A549 (cell line): ENCODE data around the gene POLR3E. TPM values are rescaled to one million over a fixed set of nuclear protein-coding genes. Genes with fewer than 3 reads are reported as not detected.

Experiments
- ATAC-seq, 2 experiments: fragments of 200-7000 bp in 1 of 2; fragments of >200 bp in 1 of 2; cut with Nextera tagmentation in 1 of 2; cut with Tn5 transposase in 1 of 2; 3 replicates each; pipeline versions ENCODE4 v1.8.0 to v1.9.1; 2018 to 2020; ENCODE audit warnings: mild to moderate bottlenecking in 1 of 2, moderate library complexity in 1 of 2
- CTCF ChIA-PET: fragments of 300-600 bp; sonication (Branson Sonifier 250); formaldehyde crosslinking; extraction: SDS; loops from one replicate; lab custom pipeline; 2021; ENCODE audit warnings: antibody characterized with exemption, inconsistent platforms; lab: Yijun Ruan, JAX
- POLR2A ChIA-PET: fragments of 350-600 bp; formaldehyde crosslinking; extraction: SDS; loops from one replicate; lab custom pipeline; 2021; ENCODE audit warnings: antibody characterized with exemption, inconsistent platforms; lab: Yijun Ruan, JAX
- DNase-seq, 2 experiments: peaks; one replicate each; pipeline versions ENCODE4 v3.0.0 to v3.0.0-alpha.2; 2011 to 2016; ENCODE audit warnings: low read depth in 1 of 2, low spot score in 1 of 2
- FAIRE-seq: peaks from 2 replicates; lab custom pipeline; 2011; peaks lifted over from hg19 to GRCh38; lab: Jason Lieb, UNC
- H3K27ac ChIP-seq, 2 experiments: fragments of >200 bp; sonication (Bioruptor Twin); formaldehyde crosslinking; 3 replicates each; pipeline ENCODE4 v1.5.1; 2016 to 2017
- H3K4me1 ChIP-seq: fragments of >200 bp; sonication (Bioruptor Twin); formaldehyde crosslinking; 3 replicates; pipeline ENCODE4 v1.6.1; 2016
- H3K4me2 ChIP-seq: fragments of >200 bp; sonication (Bioruptor Twin); formaldehyde crosslinking; 3 replicates; pipeline ENCODE4 v1.6.1; 2016
- H3K4me3 ChIP-seq: fragments of >200 bp; sonication (Bioruptor Twin); formaldehyde crosslinking; 3 replicates; pipeline ENCODE4 v1.5.1; 2016
- H3K9me3 ChIP-seq: fragments of >200 bp; sonication (Bioruptor Twin); formaldehyde crosslinking; 3 replicates; pipeline ENCODE4 v1.6.1; 2016
- CEBPB ChIP-seq, 2 experiments: fragments of >200 bp in 1 of 2; sonication (Bioruptor Twin) in 1 of 2; formaldehyde crosslinking in 1 of 2; IDR thresholded peaks; 2 replicates each; pipeline ENCODE4 v1.6.1; 2012 to 2016
- CHD2 ChIP-seq: fragments of 150-350 bp; IDR thresholded peaks from 2 replicates; pipeline ENCODE4 v1.6.1; 2014; ENCODE audit warnings: low read length; ENCODE audit not compliant: partially characterized antibody
- EP300 ChIP-seq, 2 experiments: fragments of >200 bp; sonication (Bioruptor Twin); formaldehyde crosslinking; IDR thresholded peaks; 2 replicates in 1 of 2; 3 replicates in 1 of 2; pipeline ENCODE4 v1.6.1; 2016 to 2017
- FOSB ChIP-seq: fragments of 250-450 bp; sonication (Bioruptor Pico); IDR thresholded peaks from 2 replicates; pipeline ENCODE4 v1.5.0; 2020; ENCODE audit warnings: mild to moderate bottlenecking, moderate library complexity
- GATA3 ChIP-seq: IDR thresholded peaks from 2 replicates; pipeline ENCODE4 v1.6.1; 2012; ENCODE audit warnings: borderline replicate concordance
- HMGXB4 ChIP-seq: fragments of 250-450 bp; sonication (Bioruptor Pico); IDR thresholded peaks from 2 replicates; pipeline ENCODE4 v1.5.0; 2021; ENCODE audit warnings: mild to moderate bottlenecking, moderate library complexity, borderline replicate concordance
- HOXA7 ChIP-seq: fragments of 250-450 bp; sonication (Bioruptor Pico); IDR thresholded peaks from 2 replicates; pipeline ENCODE4 v1.5.0; 2020; ENCODE audit warnings: mild to moderate bottlenecking, moderate library complexity
- HOXB13 ChIP-seq: fragments of 250-450 bp; sonication (Bioruptor Pico); IDR thresholded peaks from 2 replicates; pipeline ENCODE4 v1.5.0; 2020; ENCODE audit warnings: low read depth, mild to moderate bottlenecking, moderate library complexity
- HOXB5 ChIP-seq: fragments of 250-450 bp; sonication (Bioruptor Pico); IDR thresholded peaks from 2 replicates; pipeline ENCODE4 v1.5.0; 2020; ENCODE audit warnings: mild to moderate bottlenecking, moderate library complexity
- JUN ChIP-seq, 2 experiments: fragments of >200 bp; sonication (Bioruptor Twin); formaldehyde crosslinking; IDR thresholded peaks; 2 replicates in 1 of 2; 3 replicates in 1 of 2; pipeline ENCODE4 v1.6.1; 2016 to 2017
- KDM5A ChIP-seq: fragments of 200-600 bp; sonication (generic); IDR thresholded peaks from 2 replicates; pipeline ENCODE4 v1.6.1; 2016; ENCODE audit warnings: antibody characterized with exemption, mild to moderate bottlenecking
- MAFK ChIP-seq: fragments of 450-650 bp; IDR thresholded peaks from 2 replicates; pipeline ENCODE4 v1.6.1; 2014; ENCODE audit not compliant: partially characterized antibody
- MAZ ChIP-seq: fragments of 150-350 bp; IDR thresholded peaks from 2 replicates; pipeline ENCODE4 v1.6.1; 2014; ENCODE audit warnings: antibody characterized with exemption, low read depth, low read length, borderline replicate concordance
- MYC ChIP-seq: IDR thresholded peaks from 2 replicates; pipeline ENCODE4 v1.6.1; 2012; ENCODE audit warnings: mild to moderate bottlenecking, inconsistent platforms, low read length, improper control_type of control experiment, borderline replicate concordance
- NR3C1 ChIP-seq: fragments of >200 bp; sonication (Bioruptor Twin); formaldehyde crosslinking; IDR thresholded peaks from 3 replicates; pipeline ENCODE4 v1.6.1; 2017
- PBX3 ChIP-seq: IDR thresholded peaks from 2 replicates; pipeline ENCODE4 v1.6.1; 2012
- POLR2AphosphoS2 ChIP-seq: conservative IDR thresholded peaks from 2 replicates; pipeline ENCODE4 v1.6.1; 2012; ENCODE audit warnings: low read length, improper control_type of control experiment, inconsistent platforms
- RAD21 ChIP-seq, 2 experiments: fragments of >200 bp in 1 of 2; sonication (Bioruptor Twin) in 1 of 2; formaldehyde crosslinking in 1 of 2; IDR thresholded peaks in 1 of 2; conservative IDR thresholded peaks in 1 of 2; 2 replicates in 1 of 2; 3 replicates in 1 of 2; pipeline ENCODE4 v1.6.1; 2012 to 2018; ENCODE audit warnings: inconsistent platforms in 1 of 2
- RARB ChIP-seq: fragments of 250-450 bp; sonication (Bioruptor Pico); IDR thresholded peaks from 2 replicates; pipeline ENCODE4 v1.8.0; 2021; ENCODE audit warnings: mild to moderate bottlenecking, moderate library complexity
- RFX5 ChIP-seq: fragments of 450-650 bp; IDR thresholded peaks from 2 replicates; pipeline ENCODE4 v1.7.1; 2014; ENCODE audit warnings: antibody characterized with exemption, mild to moderate bottlenecking, moderate library complexity
- SMC3 ChIP-seq: fragments of >200 bp; sonication (Bioruptor Twin); formaldehyde crosslinking; IDR thresholded peaks from 3 replicates; pipeline ENCODE4 v1.6.1; 2018; ENCODE audit warnings: inconsistent platforms
- SREBF2 ChIP-seq: fragments of 450-650 bp; IDR thresholded peaks from 2 replicates; pipeline ENCODE4 v1.6.1; 2014; ENCODE audit warnings: mild to moderate bottlenecking, moderate library complexity
- TFCP2L1 ChIP-seq: fragments of 250-450 bp; sonication (Bioruptor Pico); IDR thresholded peaks from 2 replicates; pipeline ENCODE4 v1.5.0; 2021; ENCODE audit warnings: mild to moderate bottlenecking
- TP53 ChIP-seq: fragments of 250-450 bp; sonication (Bioruptor Pico); IDR thresholded peaks from 2 replicates; pipeline ENCODE4 v1.5.0; 2021; ENCODE audit warnings: mild to moderate bottlenecking, moderate library complexity
- ZC3H11A ChIP-seq: fragments of 450-650 bp; IDR thresholded peaks from 2 replicates; pipeline ENCODE4 v1.6.1; 2014; ENCODE audit warnings: antibody characterized with exemption, mild to moderate bottlenecking
- WGBS: methylation state at CpG from one replicate; pipeline ENCODE4 v1.1.6; 2017; ENCODE audit errors: missing lambda C conversion rate; 5-methylcytosine and 5-hydroxymethylcytosine counted together
- polyA plus RNA-seq, 4 experiments: library from polyadenylated mRNA; depleted of rRNA in 3 of 4; stranded (reverse); fragments of >200 nt; fragmentation: RNase III in 1 of 4; extraction: RNeasy Plus Mini Kit Qiagen cat#74134 plus additional on column Dnase treatment in 1 of 4; gene quantifications; 2 replicates in 3 of 4; 3 replicates in 1 of 4; pipeline ENCODE4 v1.2.3, GENCODE V29; 2011 to 2017
- TF ChIP-seq, protein P1 (sequence below): IDR thresholded peaks from 2 replicates; pipeline ENCODE4 v1.6.1; 2012
- TF ChIP-seq, protein P2 (sequence below): fragments of >200 bp; sonication (Bioruptor Twin); formaldehyde crosslinking; IDR thresholded peaks from 3 replicates; pipeline ENCODE4 v1.6.1; 2016
- TF ChIP-seq, protein P3 (sequence below): IDR thresholded peaks from 2 replicates; pipeline ENCODE4 v1.6.1; 2012; ENCODE audit warnings: low read depth, borderline replicate concordance

Gene POLR3E
- polyA plus RNA-seq, 2 of the 4 experiments (the other 2 are of a cell fraction): 54.6 to 77.9 TPM

DNA sequence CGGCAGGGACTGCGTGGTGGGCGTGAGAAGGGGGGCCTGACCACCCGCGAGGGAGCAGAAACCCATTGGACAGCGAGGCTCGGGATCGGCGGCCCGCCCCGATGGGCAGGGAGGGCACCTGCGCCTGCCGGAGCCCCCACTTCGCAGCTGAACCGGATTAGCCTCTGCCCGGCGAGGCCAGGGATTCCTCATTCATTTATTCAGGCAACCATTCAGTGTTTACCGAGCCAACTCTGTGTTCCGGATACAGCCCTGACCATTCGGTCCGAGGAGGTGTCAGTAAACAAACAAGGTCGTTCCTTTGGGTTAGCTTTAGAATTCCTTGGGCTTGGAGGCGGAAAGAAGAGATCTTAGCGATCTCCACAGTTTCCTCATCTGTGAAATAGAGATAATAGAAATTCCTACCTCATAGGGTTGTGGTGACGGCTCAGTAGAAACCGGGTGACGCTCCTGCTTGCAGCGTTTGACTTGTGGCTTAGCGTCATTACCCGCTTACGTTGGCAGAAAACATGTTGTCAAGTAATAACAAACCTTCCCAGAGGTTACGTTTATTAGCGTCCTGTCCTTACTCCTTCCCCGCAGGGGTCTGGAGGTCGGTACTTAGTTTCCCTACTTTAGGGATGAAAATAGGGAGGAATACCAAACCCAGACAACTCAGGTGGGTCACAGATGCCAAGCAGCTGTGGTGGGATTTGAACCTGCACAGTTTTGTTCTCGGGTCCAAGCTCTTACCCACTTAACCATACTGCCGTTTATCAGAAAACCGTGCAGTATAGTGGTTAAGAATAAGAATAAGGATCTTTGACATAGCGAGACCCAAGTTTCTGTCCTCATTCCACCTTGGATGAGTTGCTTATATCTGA lies 893 bp downstream of the POLR3E start:
- ATAC-seq (peak; percentile 76 to 79), DNase-seq (peak; percentile 95), FAIRE-seq (no peak)
- WGBS: 1% methylated on average over 24 of the region's 39 CpGs
- Histone ChIP-seq H3K4me3 (peak overlapping the region; percentile 94), H3K9me3 (no peaks in the 10 kb centered on the region), H3K27ac (peak overlapping the region; percentile 94 to 98), H3K4me1 (peaks cover 11% of the 10 kb centered on the region; the same call in 2 of the 3 replicates), H3K4me2 (peak overlapping the region; percentile 68)
- peak; percentile 83 for TF ChIP-seq SREBF2
- TF ChIP-seq RFX5: no peak
- no peak for TF ChIP-seq MYC
- TF ChIP-seq MAZ: no peak; the same call in 1 of the 2 replicates
- TF ChIP-seq HOXB5 (CRISPR knock-in tag): peak; percentile 80; the same call in 1 of the 2 replicates
- peak; percentile 72; the same call in 1 of the 2 replicates for TF ChIP-seq PBX3
- peak; percentile 97 for TF ChIP-seq HOXA7 (CRISPR knock-in tag)
- no peak for TF ChIP-seq EP300 (IDR thresholded peaks at IDR 0.05)
- no peak for TF ChIP-seq CHD2
- no peak for TF ChIP-seq RAD21 (conservative IDR thresholded peaks at IDR 0.05 in 1 of 2, IDR thresholded peaks at IDR 0.05 in 1 of 2)
- peak; percentile 100 for TF ChIP-seq POLR2AphosphoS2
- TF ChIP-seq HOXB13 (CRISPR knock-in tag): no peak
- TF ChIP-seq CEBPB (IDR thresholded peaks at IDR 0.05): peak in 1 of 2 experiments; percentile 32; a peak in 1 of 4 replicates
- TF ChIP-seq FOSB (CRISPR knock-in tag): peak; percentile 98
- TF ChIP-seq RARB (CRISPR knock-in tag): peak; percentile 92
- no peak for TF ChIP-seq KDM5A
- TF ChIP-seq NR3C1: no peak
- 0 out of 3 replicates have a peak, but pooled peaks have one; percentile 8 for TF ChIP-seq SMC3
- TF ChIP-seq TFCP2L1: peak; percentile 98
- TF ChIP-seq, protein P1, sequence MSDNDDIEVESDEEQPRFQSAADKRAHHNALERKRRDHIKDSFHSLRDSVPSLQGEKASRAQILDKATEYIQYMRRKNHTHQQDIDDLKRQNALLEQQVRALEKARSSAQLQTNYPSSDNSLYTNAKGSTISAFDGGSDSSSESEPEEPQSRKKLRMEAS: peak; percentile 54
- TF ChIP-seq JUN (IDR thresholded peaks at IDR 0.05): peak; percentile 95 to 97
- peak; percentile 89; the same call in 1 of the 2 replicates for TF ChIP-seq TP53 (CRISPR knock-in tag)
- TF ChIP-seq GATA3: peak; percentile 36; the same call in 1 of the 2 replicates
- TF ChIP-seq, protein P2, sequence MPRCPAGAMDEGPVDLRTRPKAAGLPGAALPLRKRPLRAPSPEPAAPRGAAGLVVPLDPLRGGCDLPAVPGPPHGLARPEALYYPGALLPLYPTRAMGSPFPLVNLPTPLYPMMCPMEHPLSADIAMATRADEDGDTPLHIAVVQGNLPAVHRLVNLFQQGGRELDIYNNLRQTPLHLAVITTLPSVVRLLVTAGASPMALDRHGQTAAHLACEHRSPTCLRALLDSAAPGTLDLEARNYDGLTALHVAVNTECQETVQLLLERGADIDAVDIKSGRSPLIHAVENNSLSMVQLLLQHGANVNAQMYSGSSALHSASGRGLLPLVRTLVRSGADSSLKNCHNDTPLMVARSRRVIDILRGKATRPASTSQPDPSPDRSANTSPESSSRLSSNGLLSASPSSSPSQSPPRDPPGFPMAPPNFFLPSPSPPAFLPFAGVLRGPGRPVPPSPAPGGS: 0 out of 3 replicates have a peak, but pooled peaks have one; percentile 43
- TF ChIP-seq HMGXB4 (CRISPR knock-in tag): peak; percentile 75; the same call in 1 of the 2 replicates
- TF ChIP-seq MAFK: peak; percentile 89
- TF ChIP-seq, protein P3, sequence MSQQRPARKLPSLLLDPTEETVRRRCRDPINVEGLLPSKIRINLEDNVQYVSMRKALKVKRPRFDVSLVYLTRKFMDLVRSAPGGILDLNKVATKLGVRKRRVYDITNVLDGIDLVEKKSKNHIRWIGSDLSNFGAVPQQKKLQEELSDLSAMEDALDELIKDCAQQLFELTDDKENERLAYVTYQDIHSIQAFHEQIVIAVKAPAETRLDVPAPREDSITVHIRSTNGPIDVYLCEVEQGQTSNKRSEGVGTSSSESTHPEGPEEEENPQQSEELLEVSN: no peak; the same call in 1 of the 2 replicates
- TF ChIP-seq ZC3H11A: no peak
- ChIA-PET POLR2A (interaction anchor here (0.6 to 1.5 kb wide), 4 partner anchors 13 to 107 kb away, joined by 3 to 6 read pairs (median 6); partner anchors contain the start of gene EEF2K), CTCF (interaction anchor here (0.6 to 16.3 kb wide), 8 partner anchors 7 to 98 kb away, joined by 3 to 320 read pairs (median 6); partner anchors contain the start of gene EEF2K)
